Nephron progenitor cell (in vitro differentiated cells): ENCODE measurements around the gene CASP2.

ENCODE experiments used
- DNase-seq: peaks from one replicate; pipeline ENCODE4 v3.0.0; 2021
- H3K27ac Mint-ChIP-seq: 2 replicates; pipeline ENCODE4 v1.8.0; 2021; ENCODE audit warnings: mild to moderate bottlenecking, moderate library complexity, mixed read lengths
- H3K27me3 Mint-ChIP-seq: 2 replicates; pipeline ENCODE4 v1.8.0; 2021; ENCODE audit warnings: mild to moderate bottlenecking, low read depth, mixed read lengths; ENCODE audit not compliant: poor library complexity
- H3K36me3 Mint-ChIP-seq: 2 replicates; pipeline ENCODE4 v1.8.0; 2021; ENCODE audit warnings: low read depth, mixed read lengths
- H3K4me1 Mint-ChIP-seq: 2 replicates; pipeline ENCODE4 v1.8.0; 2021; ENCODE audit warnings: mixed read lengths
- H3K4me3 Mint-ChIP-seq: 2 replicates; pipeline ENCODE4 v1.8.0; 2021; ENCODE audit warnings: mild to moderate bottlenecking, moderate library complexity, mixed read lengths
- H3K9me3 Mint-ChIP-seq: 2 replicates; pipeline ENCODE4 v1.8.0; 2021; ENCODE audit warnings: mild to moderate bottlenecking, moderate library complexity, mixed read lengths
- CTCF ChIP-seq: fragments of 200-600 bp; sonication (generic); IDR thresholded peaks from 2 replicates; pipeline ENCODE4 v1.5.0; 2021; ENCODE audit warnings: antibody characterized with exemption

The CASP2 gene

DNA sequence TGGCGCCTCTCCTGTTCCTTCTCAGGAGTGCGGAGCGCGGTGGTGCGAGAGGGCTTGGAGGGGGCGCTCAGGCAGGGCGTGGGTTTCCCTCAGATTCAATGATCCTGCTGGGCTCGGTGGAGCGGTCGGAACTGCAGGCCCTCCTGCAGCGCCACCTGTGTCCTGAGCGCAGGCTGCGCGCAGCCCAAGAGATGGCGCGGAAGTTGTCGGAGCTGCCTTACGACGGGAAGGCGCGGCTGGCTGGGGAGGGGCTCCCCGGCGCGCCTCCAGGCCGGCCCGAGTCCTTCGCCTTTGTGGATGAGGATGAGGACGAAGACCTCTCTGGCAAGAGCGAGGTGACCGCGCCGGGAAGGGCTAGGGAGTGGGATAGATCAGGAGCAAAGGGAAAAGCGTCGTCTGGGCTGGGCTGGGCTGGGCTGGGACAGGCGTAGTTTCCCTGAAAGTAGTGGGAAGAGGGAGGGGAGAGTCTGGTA lies 57.3 kb downstream of the CASP2 start:
- H3K36me3 Mint-ChIP-seq = no peaks in the 10 kb centered on the region
- peak; percentile 78 for DNase-seq
- peaks cover 5% of the 10 kb centered on the region for H3K4me1 Mint-ChIP-seq
- TF ChIP-seq CTCF = peak; percentile 55
- no peak overlapping the region for H3K27ac Mint-ChIP-seq
- no peaks in the 10 kb centered on the region for H3K9me3 Mint-ChIP-seq
- peak overlapping the region; percentile 72 for H3K4me3 Mint-ChIP-seq
- peaks cover 64% of the 10 kb centered on the region for H3K27me3 Mint-ChIP-seq

DNA sequence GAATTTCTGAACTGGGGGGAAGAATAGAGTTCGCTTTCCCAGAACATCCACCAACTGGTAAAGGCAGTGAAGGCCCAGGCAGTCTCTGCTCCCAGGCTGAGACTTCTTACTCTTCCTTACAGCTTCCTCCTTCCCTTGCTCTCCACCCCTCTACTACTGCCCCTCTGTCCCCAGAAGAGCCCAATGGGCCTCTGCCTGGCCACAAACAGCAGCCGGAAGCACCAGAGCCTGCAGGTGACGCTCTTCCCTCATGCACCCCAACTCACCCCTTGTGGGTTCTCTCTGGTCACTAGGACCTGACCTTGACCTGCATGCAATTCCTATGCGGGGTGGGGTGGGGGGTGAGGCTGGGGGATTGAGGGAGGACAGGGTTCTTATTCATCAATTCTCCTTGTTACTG lies 57.9 kb downstream of the CASP2 start:
- Mint-ChIP-seq H3K4me3 (no peak overlapping the region), H3K27me3 (peaks cover 62% of the 10 kb centered on the region)
- no peak for DNase-seq

GRCh38 chr7:143347950-143348349 lies 59.8 kb downstream of the CASP2 start:
- Mint-ChIP-seq H3K27ac (no peak overlapping the region), H3K9me3 (no peaks in the 10 kb centered on the region), H3K36me3 (no peaks in the 10 kb centered on the region), H3K4me3 (no peak overlapping the region), H3K4me1 (peaks cover 26% of the 10 kb centered on the region), H3K27me3 (peaks cover 52% of the 10 kb centered on the region)
- no peak for TF ChIP-seq CTCF
- no peak for DNase-seq

More for the DNA sequence above, 57.9 kb downstream of the CASP2 start:
- no peaks in the 10 kb centered on the region for H3K36me3 Mint-ChIP-seq
- TF ChIP-seq CTCF = no peak
- H3K27ac Mint-ChIP-seq = no peak overlapping the region
- H3K4me1 Mint-ChIP-seq = peaks cover 6% of the 10 kb centered on the region
- no peaks in the 10 kb centered on the region for H3K9me3 Mint-ChIP-seq

DNA sequence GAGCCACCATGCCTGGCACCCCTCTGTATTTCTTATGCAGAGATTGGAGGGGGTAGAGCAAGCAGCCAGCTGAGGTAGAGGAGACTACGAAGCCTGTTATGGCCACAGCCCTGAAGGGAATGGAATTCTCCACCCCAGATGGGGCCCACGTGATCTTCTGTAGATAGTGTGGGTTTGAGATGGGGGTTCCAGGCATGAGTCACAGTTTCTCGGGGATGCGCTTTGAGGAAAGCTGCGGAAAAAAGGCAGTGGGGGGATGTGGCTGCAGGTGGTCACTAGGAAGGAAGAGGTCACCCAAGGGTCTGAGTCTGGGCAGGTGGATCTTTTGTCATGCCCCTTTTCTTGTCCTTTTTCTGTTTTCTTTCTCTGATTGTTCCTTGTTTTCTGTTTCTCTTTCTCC lies 62.9 kb downstream of the CASP2 start:
- H3K4me1 Mint-ChIP-seq = peaks cover 45% of the 10 kb centered on the region
- H3K27ac Mint-ChIP-seq = peak overlapping the region; percentile 66
- no peak for TF ChIP-seq CTCF
- H3K4me3 Mint-ChIP-seq = no peak overlapping the region
- no peaks in the 10 kb centered on the region for H3K9me3 Mint-ChIP-seq
- no peaks in the 10 kb centered on the region for H3K36me3 Mint-ChIP-seq
- H3K27me3 Mint-ChIP-seq = peaks cover 43% of the 10 kb centered on the region
- no peak for DNase-seq

GRCh38 chr7:143351574-143351973 lies 63.4 kb downstream of the CASP2 start:
- Mint-ChIP-seq H3K4me1 (peaks cover 45% of the 10 kb centered on the region), H3K27ac (no peak overlapping the region), H3K9me3 (no peaks in the 10 kb centered on the region), H3K4me3 (no peak overlapping the region), H3K36me3 (no peaks in the 10 kb centered on the region), H3K27me3 (peaks cover 39% of the 10 kb centered on the region)
- TF ChIP-seq CTCF = no peak
- no peak for DNase-seq

DNA sequence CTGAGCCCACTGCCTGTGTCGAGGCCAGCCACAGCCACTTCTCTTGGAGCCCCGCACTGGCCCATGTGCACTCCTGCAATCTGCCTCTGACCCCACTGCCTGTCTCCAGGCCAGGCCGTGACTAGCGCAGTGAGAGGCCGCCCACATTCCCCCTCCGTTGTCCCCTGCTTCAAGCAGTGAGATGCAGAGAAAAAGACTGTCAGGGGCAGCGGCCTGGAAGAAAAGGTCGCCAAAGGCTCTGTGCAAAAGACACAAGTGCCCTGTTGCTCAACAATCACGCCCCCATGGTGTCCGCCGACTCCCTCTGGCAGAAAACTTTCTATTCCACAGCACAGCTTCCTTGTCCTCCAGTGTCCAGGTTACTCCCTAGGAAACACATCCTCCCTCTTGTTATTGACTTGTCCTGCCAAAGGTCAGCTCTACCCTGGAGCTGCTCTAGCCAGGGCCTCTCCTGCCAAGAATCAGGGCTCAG lies 64.4 kb downstream of the CASP2 start:
- no peaks in the 10 kb centered on the region for H3K9me3 Mint-ChIP-seq
- H3K27me3 Mint-ChIP-seq = peaks cover 35% of the 10 kb centered on the region
- no peak for TF ChIP-seq CTCF
- H3K36me3 Mint-ChIP-seq = no peaks in the 10 kb centered on the region
- H3K27ac Mint-ChIP-seq = peak overlapping the region; percentile 92
- peak overlapping the region; percentile 57 for H3K4me3 Mint-ChIP-seq
- H3K4me1 Mint-ChIP-seq = peaks cover 45% of the 10 kb centered on the region
- peak; percentile 35 for DNase-seq
